GM21360 (cell line): ENCODE data around the gene RASL10B.
"Not testable (repeated sequence)": the region's sequence is repeated elsewhere in the genome, so short reads cannot be mapped to it uniquely, and the experiment has no call there.

ENCODE experiments used
- ATAC-seq: cut with Tn5 transposase; IDR thresholded peaks from one replicate; pipeline ENCODE4 v1.9.1; 2021; ENCODE audit warnings: mild to moderate bottlenecking, moderate library complexity; ENCODE audit not compliant: unreplicated experiment

The RASL10B gene, protein sequence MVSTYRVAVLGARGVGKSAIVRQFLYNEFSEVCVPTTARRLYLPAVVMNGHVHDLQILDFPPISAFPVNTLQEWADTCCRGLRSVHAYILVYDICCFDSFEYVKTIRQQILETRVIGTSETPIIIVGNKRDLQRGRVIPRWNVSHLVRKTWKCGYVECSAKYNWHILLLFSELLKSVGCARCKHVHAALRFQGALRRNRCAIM

GRCh38 chr17:35731239-35731916, at the start of gene RASL10B:
RASL10B (plus strand) TSS chr17:35731639; CDS start chr17:35735185, 3,546 bp downstream.
- no peak for ATAC-seq

DNA sequence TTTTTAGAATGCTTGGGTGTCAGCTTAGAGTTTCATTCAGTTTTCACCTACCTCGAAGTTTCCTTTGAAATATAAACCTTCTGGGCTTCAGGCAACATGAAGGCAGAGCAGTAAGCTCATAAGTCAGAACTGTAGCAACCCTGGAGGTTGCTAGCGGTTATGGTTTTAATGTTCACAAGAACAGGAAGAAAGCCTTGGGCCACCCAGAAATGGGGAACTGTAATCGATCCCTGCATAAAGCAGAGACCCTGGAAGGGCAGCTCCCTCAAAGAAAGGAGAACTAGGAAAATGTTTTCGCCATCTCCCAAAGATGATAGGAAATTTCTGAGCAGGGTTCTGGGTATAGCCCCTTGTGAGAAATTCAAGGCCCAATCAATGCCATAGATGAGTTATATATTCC, 47.8 kb upstream of the RASL10B start:
- no peak for ATAC-seq

GRCh38 chr17:35684055-35684802, 47.2 kb upstream of the RASL10B start:
- no peak for ATAC-seq

GRCh38 chr17:35692512-35693210, 38.8 kb upstream of the RASL10B start:
- no peak for ATAC-seq

DNA sequence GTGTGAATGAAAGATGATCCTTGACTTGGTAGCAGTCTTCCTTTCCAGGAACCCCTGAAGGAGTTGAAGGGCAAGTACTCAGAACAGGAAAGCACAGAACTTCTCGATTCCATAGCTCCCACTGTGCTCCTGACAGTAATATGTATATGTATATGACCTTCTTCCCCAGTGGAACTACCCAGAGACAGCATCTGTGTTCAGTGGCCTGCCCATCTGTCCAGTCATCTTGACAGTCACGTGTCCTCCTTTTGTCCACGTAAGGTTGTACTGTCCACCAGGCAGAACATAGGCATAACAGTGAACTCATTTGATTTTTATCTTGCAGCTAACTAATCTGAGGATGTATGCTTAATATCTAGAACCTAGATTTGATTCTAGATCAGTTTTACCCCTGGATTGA, 37.8 kb upstream of the RASL10B start:
- no peak for ATAC-seq

GRCh38 chr17:35694906-35695305, 36.5 kb upstream of the RASL10B start:
- ATAC-seq: no peak

- no peak for ATAC-seq
Measured at GRCh38 chr17:35695613-35696012, 35.8 kb upstream of the RASL10B start.

GRCh38 chr17:35698800-35699199, 32.6 kb upstream of the RASL10B start:
- ATAC-seq: no peak

- no peak for ATAC-seq
Measured at GRCh38 chr17:35700150-35700549, 31.3 kb upstream of the RASL10B start.

DNA sequence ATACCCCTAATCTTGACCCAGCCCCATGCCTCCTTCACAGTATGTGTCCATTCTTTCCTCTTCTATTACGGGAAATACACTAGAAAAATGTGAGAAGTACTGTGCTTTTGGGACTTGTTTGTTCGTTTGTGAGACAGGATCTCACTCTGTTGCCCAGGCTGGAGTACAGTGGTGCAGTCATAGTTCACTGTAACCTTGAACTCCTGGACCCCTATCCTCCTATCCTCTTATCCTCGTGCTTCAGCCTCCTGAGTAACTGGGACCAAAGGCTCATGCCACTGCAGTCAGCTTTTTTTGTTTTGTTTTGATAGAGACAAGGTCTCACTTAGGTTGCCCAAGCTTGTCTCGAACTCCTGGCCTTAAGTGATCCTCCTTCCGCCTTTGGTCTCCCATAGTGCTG, 29.9 kb upstream of the RASL10B start:
- no peak for ATAC-seq

- not testable (repeated sequence) for ATAC-seq
Measured at GRCh38 chr17:35703308-35703707, 28.1 kb upstream of the RASL10B start.

- no peak for ATAC-seq
Measured at GRCh38 chr17:35705230-35705629, 26.2 kb upstream of the RASL10B start.

GRCh38 chr17:35705705-35706104, 25.7 kb upstream of the RASL10B start:
- no peak for ATAC-seq

DNA sequence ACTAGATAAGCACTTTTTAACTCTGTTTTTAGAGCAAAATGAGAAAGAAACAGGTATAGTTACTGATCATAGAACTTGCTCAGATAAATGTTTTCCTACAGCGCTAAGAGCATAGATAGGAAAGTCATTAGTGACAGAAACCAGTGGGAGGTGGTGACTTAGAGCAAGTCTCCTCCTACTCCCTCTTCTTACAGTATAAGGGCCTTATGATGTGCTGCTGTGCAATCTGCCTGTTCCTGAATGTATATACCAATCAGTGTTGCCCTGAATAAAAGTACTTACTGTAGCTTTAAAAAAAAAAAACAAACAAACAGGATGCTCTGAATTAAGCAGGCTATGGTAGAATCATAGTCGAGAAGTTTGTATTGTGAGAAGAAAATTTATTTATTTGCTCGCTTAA, 23.3 kb upstream of the RASL10B start:
- no peak for ATAC-seq

GRCh38 chr17:35708951-35709350, 22.5 kb upstream of the RASL10B start:
- no peak for ATAC-seq

DNA sequence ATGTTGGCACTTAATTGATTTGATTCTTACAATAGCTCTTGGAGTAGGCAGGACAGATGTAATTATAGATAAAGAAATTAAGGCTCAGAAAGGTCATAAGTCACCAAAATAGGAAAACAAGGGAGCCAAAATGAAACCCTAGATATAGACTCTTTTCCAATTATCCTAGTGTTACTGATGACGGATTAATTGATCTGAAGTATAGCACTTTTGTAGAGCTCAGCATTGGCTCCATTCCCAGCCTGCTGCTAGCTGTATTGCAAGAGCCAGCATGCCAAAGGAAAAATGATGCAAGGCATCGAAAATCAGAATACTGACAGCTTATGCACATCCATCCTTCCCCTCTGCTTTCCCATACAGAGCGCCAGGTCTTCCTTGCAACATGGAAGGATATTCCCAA, 21.6 kb upstream of the RASL10B start:
- ATAC-seq: no peak

- ATAC-seq: no peak
Measured at GRCh38 chr17:35710950-35711349, 20.5 kb upstream of the RASL10B start.

GRCh38 chr17:35713069-35713728, 18.2 kb upstream of the RASL10B start:
- no peak for ATAC-seq

DNA sequence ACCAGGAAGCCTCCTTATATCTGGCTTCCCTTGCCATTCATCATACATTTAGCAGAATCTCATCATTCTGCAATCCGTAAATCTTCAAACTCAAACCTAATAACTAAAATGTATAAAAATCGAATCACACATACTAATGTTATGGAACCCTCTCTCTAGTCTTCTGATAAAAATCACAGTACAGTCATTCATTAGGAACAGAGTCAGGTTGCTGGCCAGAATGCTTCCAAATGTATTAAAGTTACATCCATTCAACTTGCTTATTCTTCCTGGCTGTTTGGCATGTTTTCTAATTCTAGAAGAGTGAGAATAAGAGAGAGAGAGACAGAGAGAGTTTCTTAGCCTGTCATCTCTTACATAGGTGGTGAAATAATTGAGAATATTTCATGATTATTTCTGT, 16.5 kb upstream of the RASL10B start:
- ATAC-seq: no peak

GRCh38 chr17:35715416-35715815, 16.0 kb upstream of the RASL10B start:
- no peak for ATAC-seq

- no peak for ATAC-seq
Measured at GRCh38 chr17:35716173-35716572, 15.3 kb upstream of the RASL10B start.
